ENCODE measurements around the gene CEBPA.

The CEBPA gene

DNA sequence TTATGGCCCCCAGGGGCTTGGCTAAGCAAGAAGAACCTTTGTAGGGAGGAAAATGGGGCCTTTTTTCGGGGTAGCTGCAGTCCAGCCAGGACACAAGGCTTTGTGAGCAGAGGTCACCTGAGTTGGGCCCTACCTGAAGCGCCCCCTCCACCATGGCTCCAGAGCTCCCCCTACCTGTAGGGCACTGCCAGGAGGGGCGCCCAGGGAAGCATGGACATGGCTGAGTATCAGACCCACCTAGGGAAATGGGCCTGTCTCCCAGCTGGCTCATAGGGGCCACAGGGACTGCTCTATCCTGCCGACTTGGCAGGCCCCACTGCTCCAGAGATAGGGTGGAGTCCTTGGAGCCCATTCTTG, 9.0 kb upstream of the CEBPA start:
- Histone ChIP-seq H3K4me1 (ENCODE audit: low read length) (peaks cover 4% of the 10 kb centered on the region), H4K20me1 (ENCODE audit: insufficient read depth, low read length) (no peaks in the 10 kb centered on the region), H2AFZ (ENCODE audit: low read depth, low read length) (no peak overlapping the region), H3K79me2 (ENCODE audit: low read length) (no peaks in the 10 kb centered on the region), H3K27ac (ENCODE audit: low read length) (no peak overlapping the region), H3K4me2 (ENCODE audit: low read length) (no peak overlapping the region), H3K4me3 (ENCODE audit: low read length) (no peak overlapping the region), H3K9ac (ENCODE audit: low read length) (no peak overlapping the region), H3K27me3 (ENCODE audit: low read depth, low read length) (peaks cover 7% of the 10 kb centered on the region; the same call in 1 of the 2 replicates), H3K36me3 (replicated peaks; ENCODE audit: low read depth, low read length) (no peaks in the 10 kb centered on the region), H3K9me3 (ENCODE audit: insufficient read depth, low read length) (0 out of 2 replicates have a peak, but pooled peaks cover 3% of the 10 kb centered on the region)
- TF ChIP-seq, protein P1, sequence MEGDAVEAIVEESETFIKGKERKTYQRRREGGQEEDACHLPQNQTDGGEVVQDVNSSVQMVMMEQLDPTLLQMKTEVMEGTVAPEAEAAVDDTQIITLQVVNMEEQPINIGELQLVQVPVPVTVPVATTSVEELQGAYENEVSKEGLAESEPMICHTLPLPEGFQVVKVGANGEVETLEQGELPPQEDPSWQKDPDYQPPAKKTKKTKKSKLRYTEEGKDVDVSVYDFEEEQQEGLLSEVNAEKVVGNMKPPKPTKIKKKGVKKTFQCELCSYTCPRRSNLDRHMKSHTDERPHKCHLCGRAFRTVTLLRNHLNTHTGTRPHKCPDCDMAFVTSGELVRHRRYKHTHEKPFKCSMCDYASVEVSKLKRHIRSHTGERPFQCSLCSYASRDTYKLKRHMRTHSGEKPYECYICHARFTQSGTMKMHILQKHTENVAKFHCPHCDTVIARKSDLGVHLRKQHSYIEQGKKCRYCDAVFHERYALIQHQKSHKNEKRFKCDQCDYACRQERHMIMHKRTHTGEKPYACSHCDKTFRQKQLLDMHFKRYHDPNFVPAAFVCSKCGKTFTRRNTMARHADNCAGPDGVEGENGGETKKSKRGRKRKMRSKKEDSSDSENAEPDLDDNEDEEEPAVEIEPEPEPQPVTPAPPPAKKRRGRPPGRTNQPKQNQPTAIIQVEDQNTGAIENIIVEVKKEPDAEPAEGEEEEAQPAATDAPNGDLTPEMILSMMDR (IDR thresholded peaks at IDR 0.05; ENCODE audit: low read depth, low read length) = peak; percentile 38
- TF ChIP-seq EZH2phosphoT487 (IDR thresholded peaks at IDR 0.05; ENCODE audit: low read depth) = no peak

DNA sequence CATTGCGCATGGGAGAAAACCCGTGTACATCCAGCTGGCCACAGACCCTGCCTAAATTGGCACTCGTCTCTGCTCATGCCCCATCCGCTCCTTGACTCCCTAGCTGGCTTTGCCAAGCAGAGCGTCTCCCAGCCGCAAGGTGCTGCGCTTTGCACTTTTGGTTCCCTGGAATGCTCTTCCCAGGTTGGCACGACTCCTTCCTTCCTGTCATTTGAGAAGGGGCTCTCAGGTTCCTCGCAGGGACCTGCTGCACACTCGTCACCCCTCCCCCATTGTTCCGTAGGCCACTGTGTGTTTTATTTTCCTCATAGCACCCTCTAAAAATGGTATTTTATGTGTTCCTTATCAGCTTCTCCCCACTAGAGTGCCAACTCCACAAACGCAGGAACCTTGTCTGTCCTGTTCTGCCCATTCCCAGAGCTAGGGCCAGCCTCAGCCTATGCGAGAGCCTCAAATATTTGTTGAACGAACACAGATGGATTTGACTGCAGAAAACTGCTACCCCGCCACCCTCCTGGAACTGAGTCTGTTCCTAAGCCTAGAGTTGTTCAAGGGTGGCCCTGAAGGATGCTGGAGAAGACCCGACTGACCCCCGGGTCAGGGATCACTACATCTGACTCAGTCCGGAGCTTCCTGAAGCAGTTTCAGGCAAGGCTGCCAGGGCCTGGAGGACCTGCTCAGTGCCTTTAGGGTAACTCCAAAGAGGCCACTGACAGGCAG, 8.4 kb upstream of the CEBPA start:
- Histone ChIP-seq H2AFZ (ENCODE audit: low read depth, low read length) (no peak overlapping the region), H3K4me3 (ENCODE audit: low read length) (no peak overlapping the region), H3K27ac (ENCODE audit: low read length) (no peak overlapping the region), H3K36me3 (replicated peaks; ENCODE audit: low read depth, low read length) (no peaks in the 10 kb centered on the region), H3K27me3 (ENCODE audit: low read depth, low read length) (peaks cover 7% of the 10 kb centered on the region; the same call in 1 of the 2 replicates), H3K4me2 (ENCODE audit: low read length) (no peak overlapping the region), H4K20me1 (ENCODE audit: insufficient read depth, low read length) (no peaks in the 10 kb centered on the region), H3K4me1 (ENCODE audit: low read length) (peaks cover 9% of the 10 kb centered on the region), H3K79me2 (ENCODE audit: low read length) (no peaks in the 10 kb centered on the region), H3K9me3 (ENCODE audit: insufficient read depth, low read length) (0 out of 2 replicates have a peak, but pooled peaks cover 3% of the 10 kb centered on the region), H3K9ac (ENCODE audit: low read length) (no peak overlapping the region)
- no peak for TF ChIP-seq EZH2phosphoT487 (IDR thresholded peaks at IDR 0.05; ENCODE audit: low read depth)
- TF ChIP-seq, protein P1 (IDR thresholded peaks at IDR 0.05; ENCODE audit: low read depth, low read length) = no peak

DNA sequence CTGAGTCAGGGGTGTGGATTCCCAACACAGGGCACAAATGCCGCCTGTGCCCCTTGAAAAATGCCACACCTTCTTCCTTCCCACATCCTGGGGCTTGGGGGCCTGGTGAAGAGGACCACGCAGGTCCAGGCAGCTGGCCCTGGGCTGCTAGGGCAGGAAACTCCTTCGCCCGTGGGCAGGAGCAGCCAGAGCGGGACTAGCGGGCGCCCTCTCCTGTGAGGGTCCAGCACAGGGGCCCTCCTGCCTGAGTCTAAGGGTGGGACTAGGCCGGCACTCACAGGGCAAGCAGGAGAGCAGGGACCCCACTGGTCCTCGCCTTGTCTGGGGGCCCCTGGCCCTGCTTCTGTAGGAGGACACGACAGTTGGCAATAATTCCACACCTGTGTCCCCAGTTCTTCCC, 7.5 kb upstream of the CEBPA start:
- H3K9me3 ChIP-seq (ENCODE audit: insufficient read depth, low read length) = 0 out of 2 replicates have a peak, but pooled peaks cover 3% of the 10 kb centered on the region
- TF ChIP-seq, protein P1 (IDR thresholded peaks at IDR 0.05; ENCODE audit: low read depth, low read length) = no peak
- no peak for TF ChIP-seq EZH2phosphoT487 (IDR thresholded peaks at IDR 0.05; ENCODE audit: low read depth)

DNA sequence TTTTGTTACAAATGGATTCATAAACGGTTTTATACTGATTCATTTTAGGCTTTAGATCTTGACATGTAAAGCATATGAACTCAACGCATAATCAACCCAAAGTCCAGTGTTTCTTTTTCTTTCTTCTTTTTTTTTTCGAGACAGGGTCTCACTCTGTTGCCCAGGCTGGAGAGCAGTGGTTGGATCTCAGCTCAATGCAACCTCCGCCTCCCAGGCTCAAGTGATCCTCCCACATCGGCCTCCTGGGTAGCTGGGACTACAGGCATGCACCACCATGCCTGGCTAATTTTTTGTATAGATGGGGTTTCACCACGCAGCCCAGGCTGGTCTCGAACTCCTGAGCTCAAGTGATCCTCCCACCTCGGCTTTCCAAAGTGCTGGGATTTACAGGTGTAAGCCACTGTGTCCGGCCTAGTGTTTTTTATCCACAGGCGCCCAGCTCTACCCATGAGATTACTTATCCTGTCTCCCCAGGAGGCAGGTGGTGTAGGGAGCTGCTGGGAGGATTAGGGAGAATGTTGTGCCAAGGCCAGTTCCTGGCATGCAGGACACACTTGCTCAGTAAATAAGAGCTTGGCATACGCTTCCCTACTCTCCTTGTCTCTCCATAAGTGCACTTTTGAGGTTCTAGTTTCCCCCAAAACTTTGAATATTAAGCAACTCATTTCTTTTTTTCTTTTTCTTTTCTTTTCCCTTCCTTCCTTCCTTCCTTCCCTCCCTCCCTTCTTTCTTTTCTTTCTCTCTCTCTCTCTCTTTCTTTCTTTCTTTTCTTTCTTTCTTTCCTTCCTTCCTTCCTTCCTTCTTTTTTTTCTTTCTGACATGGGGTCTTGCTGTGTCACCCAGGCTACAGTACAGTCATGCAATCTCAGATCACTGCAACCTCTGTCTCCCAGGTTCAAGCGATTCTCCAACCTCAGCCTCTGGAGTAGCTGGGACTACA, 4.8 kb upstream of the CEBPA start:
- Histone ChIP-seq H4K20me1 (ENCODE audit: insufficient read depth, low read length) (no peaks in the 10 kb centered on the region), H2AFZ (ENCODE audit: low read depth, low read length) (no peak overlapping the region), H3K4me2 (ENCODE audit: low read length) (no peak overlapping the region), H3K9me3 (ENCODE audit: insufficient read depth, low read length) (no peaks in the 10 kb centered on the region), H3K27me3 (ENCODE audit: low read depth, low read length) (no peaks in the 10 kb centered on the region), H3K27ac (ENCODE audit: low read length) (no peak overlapping the region), H3K79me2 (ENCODE audit: low read length) (no peaks in the 10 kb centered on the region), H3K9ac (ENCODE audit: low read length) (no peak overlapping the region), H3K36me3 (replicated peaks; ENCODE audit: low read depth, low read length) (no peaks in the 10 kb centered on the region), H3K4me3 (ENCODE audit: low read length) (no peak overlapping the region), H3K4me1 (ENCODE audit: low read length) (peaks cover 9% of the 10 kb centered on the region)
- TF ChIP-seq EZH2phosphoT487 (IDR thresholded peaks at IDR 0.05; ENCODE audit: low read depth) = no peak

More for the DNA sequence above, 7.5 kb upstream of the CEBPA start:
- Histone ChIP-seq H3K79me2 (ENCODE audit: low read length) (no peaks in the 10 kb centered on the region), H2AFZ (ENCODE audit: low read depth, low read length) (no peak overlapping the region), H3K4me3 (ENCODE audit: low read length) (no peak overlapping the region), H3K27me3 (ENCODE audit: low read depth, low read length) (peaks cover 7% of the 10 kb centered on the region; the same call in 1 of the 2 replicates), H4K20me1 (ENCODE audit: insufficient read depth, low read length) (no peaks in the 10 kb centered on the region), H3K4me1 (ENCODE audit: low read length) (peaks cover 9% of the 10 kb centered on the region), H3K4me2 (ENCODE audit: low read length) (no peak overlapping the region), H3K36me3 (replicated peaks; ENCODE audit: low read depth, low read length) (no peaks in the 10 kb centered on the region), H3K9ac (ENCODE audit: low read length) (no peak overlapping the region), H3K27ac (ENCODE audit: low read length) (no peak overlapping the region)
